Coronary artery (tissue), 2 donors: ENCODE results near the gene TNS3.
A peak's percentile ranks its signal among the peaks of the same experiment; 100 is the strongest.

ENCODE experiments used
- DNase-seq: peaks from one replicate; pipeline ENCODE4 v3.0.0-alpha.2; 2017; ENCODE audit warnings: low spot score
- H3K27ac ChIP-seq, 2 donors: fragments of 200-600 bp; sonication (generic); one replicate each; pipeline ENCODE4 v1.5.1; 2016 to 2019
- H3K4me3 ChIP-seq: fragments of 200-600 bp; sonication (generic); 2 replicates; pipeline ENCODE4 v1.5.1; 2016; ENCODE audit warnings: mild to moderate bottlenecking, moderate library complexity
- TF ChIP-seq, protein P1 (sequence below): fragments of 200-600 bp; sonication (generic); IDR thresholded peaks from one replicate; pipeline ENCODE4 v1.5.1; 2019; ENCODE audit warnings: antibody characterized with exemption

TNS3 gene

GRCh38 chr7:47579458-47579857 is 2.5 kb downstream of the TNS3 start:
- peak overlapping the region; percentile 95 for H3K4me3 ChIP-seq
- TF ChIP-seq, protein P1, sequence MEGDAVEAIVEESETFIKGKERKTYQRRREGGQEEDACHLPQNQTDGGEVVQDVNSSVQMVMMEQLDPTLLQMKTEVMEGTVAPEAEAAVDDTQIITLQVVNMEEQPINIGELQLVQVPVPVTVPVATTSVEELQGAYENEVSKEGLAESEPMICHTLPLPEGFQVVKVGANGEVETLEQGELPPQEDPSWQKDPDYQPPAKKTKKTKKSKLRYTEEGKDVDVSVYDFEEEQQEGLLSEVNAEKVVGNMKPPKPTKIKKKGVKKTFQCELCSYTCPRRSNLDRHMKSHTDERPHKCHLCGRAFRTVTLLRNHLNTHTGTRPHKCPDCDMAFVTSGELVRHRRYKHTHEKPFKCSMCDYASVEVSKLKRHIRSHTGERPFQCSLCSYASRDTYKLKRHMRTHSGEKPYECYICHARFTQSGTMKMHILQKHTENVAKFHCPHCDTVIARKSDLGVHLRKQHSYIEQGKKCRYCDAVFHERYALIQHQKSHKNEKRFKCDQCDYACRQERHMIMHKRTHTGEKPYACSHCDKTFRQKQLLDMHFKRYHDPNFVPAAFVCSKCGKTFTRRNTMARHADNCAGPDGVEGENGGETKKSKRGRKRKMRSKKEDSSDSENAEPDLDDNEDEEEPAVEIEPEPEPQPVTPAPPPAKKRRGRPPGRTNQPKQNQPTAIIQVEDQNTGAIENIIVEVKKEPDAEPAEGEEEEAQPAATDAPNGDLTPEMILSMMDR, result no peak
- no peak for DNase-seq
- peak overlapping the region; percentile 88 to 96 for H3K27ac ChIP-seq

- peak; percentile 77 for DNase-seq
- TF ChIP-seq, protein P1, result no peak
- peak overlapping the region; percentile 88 to 96 for H3K27ac ChIP-seq
- peak overlapping the region; percentile 95 for H3K4me3 ChIP-seq
Observed at GRCh38 chr7:47578579-47579270, 3.2 kb downstream of the TNS3 start.

GRCh38 chr7:47577321-47577919 is 4.5 kb downstream of the TNS3 start:
- TF ChIP-seq, protein P1, result no peak
- H3K27ac ChIP-seq, result peak overlapping the region; percentile 88 to 96
- H3K4me3 ChIP-seq, result peak overlapping the region; percentile 56
- peak; percentile 77 for DNase-seq

DNA sequence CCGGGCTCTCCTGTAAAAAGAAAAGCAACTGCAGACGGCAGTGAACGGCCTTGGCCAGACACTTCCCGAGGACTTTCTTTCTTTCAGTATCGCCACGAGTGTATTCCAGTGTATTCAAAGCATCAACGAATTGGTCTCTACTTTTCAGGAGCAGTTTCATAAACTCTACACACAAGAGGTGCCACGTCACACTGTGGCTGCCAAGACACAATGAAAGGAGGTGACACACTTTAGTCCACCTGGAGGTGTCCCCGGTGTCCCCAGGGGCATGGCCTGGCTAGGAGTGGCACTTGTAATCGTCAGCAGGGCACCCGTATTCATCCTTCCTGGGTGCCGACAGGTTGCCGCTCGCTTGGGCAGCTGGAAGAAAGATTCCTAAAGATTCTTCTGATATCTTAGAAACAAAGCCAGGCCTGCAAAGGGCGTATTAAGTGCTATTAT is 5.0 kb downstream of the TNS3 start:
- peak; percentile 76 for DNase-seq
- Histone ChIP-seq H3K27ac (peak overlapping the region; percentile 88 to 96), H3K4me3 (peak overlapping the region; percentile 56)
- TF ChIP-seq, protein P1, result no peak

DNA sequence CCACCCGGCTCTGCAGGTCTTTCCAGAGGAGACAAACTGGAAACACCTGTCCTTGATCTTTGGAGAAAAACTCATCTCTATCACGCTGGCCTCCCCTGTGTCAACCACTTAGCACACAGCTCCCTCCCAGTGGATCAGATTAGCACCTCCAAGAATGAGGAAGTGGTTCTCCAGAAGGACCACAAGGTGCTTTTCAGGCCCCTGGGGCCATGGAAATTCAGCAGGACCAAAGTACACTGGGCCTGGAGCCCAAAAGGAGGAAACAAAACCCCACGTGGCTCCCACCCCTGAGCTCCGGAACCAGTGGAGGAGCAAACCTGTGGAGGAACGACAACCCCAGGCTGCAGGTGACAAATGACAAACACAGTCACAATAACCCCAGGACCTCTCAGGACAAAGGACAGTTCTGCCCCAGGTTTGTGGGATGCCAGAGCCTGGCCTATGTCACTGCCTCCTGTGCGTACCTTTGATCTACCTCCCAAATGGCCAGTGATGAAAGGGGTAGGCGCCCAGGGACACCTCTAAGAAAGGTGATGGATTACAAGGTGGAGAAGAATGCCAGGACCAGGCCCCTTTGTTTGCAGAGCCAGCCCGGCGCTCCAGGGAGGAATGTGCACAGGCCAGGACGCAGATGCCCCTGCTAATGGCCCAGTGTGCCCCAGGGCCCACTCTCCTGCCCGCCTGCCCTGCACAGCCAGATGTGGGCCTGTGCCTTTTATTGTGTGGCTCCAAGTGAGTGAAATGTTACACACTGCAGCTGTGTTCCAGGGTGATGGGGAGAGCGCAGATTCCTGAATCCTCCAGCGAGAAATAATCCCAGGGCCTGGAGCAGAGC is 5.7 kb downstream of the TNS3 start:
- peak overlapping the region; percentile 88 to 96 for H3K27ac ChIP-seq
- TF ChIP-seq, protein P1, result no peak
- peak; percentile 83 for DNase-seq
- H3K4me3 ChIP-seq, result peak overlapping the region; percentile 56

- H3K4me3 ChIP-seq, result peak overlapping the region; percentile 18
- TF ChIP-seq, protein P1, result no peak
- no peak for DNase-seq
- peak overlapping the region; percentile 89 to 90 for H3K27ac ChIP-seq
Observed at GRCh38 chr7:47574482-47575329, 7.2 kb downstream of the TNS3 start.
